Thyroid gland (tissue), 4 donors: ENCODE results near the gene SBNO1. TPM values are rescaled to one million over a fixed set of nuclear protein-coding genes. Genes with fewer than 3 reads are reported as not detected.

Source experiments
- DNase-seq, 2 donors: peaks; one replicate each; pipeline ENCODE4 v3.0.0-alpha.2; 2019
- H3K27ac ChIP-seq, 3 donors: fragments of 200-600 bp; sonication (generic); 1 replicate in 2 of 3; 2 replicates in 1 of 3; pipeline ENCODE4 v1.5.1; 2016 to 2019; ENCODE audit warnings: mild to moderate bottlenecking in 1 of 3, moderate library complexity in 1 of 3
- H3K27me3 ChIP-seq: fragments of 200-600 bp; sonication (generic); one replicate; pipeline ENCODE4 v1.5.1; 2019
- H3K36me3 ChIP-seq, 2 donors: fragments of 200-600 bp; sonication (generic); one replicate each; pipeline ENCODE4 v1.5.1; 2016 to 2019
- H3K4me1 ChIP-seq, 2 donors: fragments of 200-600 bp; sonication (generic); one replicate each; pipeline ENCODE4 v1.5.1; 2017 to 2019
- H3K4me3 ChIP-seq, 3 donors: fragments of 200-600 bp; sonication (generic); replicated peaks in 1 of 3; 1 replicate in 2 of 3; 2 replicates in 1 of 3; pipeline ENCODE4 v1.5.1; 2016; ENCODE audit warnings: mild to moderate bottlenecking in 1 of 3
- H3K9me3 ChIP-seq: fragments of 200-600 bp; sonication (generic); one replicate; pipeline ENCODE4 v1.5.1; 2017
- POLR2A ChIP-seq, 2 donors: fragments of 450-650 bp; IDR thresholded peaks; one replicate each; pipeline ENCODE4 v1.6.1; 2017; ENCODE audit warnings: antibody characterized with exemption in 2 of 2, mild to moderate bottlenecking in 2 of 2, moderate library complexity in 1 of 2
- WGBS, 2 donors: methylation state at CpG; one replicate each; pipeline ENCODE4 v1.1.5; 2017; 5-methylcytosine and 5-hydroxymethylcytosine counted together
- intact Hi-C: fragments of 100-400 bp; cut with DNase I; formaldehyde crosslinking; loops from one replicate; pipeline ENCODE4 v1.15.1; 2023
- total RNA-seq, 4 donors: library from RNA; depleted of rRNA; stranded (reverse); fragments of >200 nt; gene quantifications; one replicate each; pipeline ENCODE4 v1.2.3, GENCODE V29; 2016
- TF ChIP-seq, protein P1 (sequence below), 6 experiments: fragments of 200-600 bp in 3 of 6; fragments of 450-650 bp in 3 of 6; sonication (generic) in 3 of 6; IDR thresholded peaks; one replicate each; pipeline ENCODE4 v1.5.1; 2016 to 2019; ENCODE audit warnings: antibody characterized with exemption in 6 of 6, mild to moderate bottlenecking in 2 of 6, inconsistent platforms in 1 of 6, moderate library complexity in 1 of 6

Gene SBNO1
- total RNA-seq, 4 donors from 2014 or later = 32.4 to 50.3 (median 42.9) TPM

DNA sequence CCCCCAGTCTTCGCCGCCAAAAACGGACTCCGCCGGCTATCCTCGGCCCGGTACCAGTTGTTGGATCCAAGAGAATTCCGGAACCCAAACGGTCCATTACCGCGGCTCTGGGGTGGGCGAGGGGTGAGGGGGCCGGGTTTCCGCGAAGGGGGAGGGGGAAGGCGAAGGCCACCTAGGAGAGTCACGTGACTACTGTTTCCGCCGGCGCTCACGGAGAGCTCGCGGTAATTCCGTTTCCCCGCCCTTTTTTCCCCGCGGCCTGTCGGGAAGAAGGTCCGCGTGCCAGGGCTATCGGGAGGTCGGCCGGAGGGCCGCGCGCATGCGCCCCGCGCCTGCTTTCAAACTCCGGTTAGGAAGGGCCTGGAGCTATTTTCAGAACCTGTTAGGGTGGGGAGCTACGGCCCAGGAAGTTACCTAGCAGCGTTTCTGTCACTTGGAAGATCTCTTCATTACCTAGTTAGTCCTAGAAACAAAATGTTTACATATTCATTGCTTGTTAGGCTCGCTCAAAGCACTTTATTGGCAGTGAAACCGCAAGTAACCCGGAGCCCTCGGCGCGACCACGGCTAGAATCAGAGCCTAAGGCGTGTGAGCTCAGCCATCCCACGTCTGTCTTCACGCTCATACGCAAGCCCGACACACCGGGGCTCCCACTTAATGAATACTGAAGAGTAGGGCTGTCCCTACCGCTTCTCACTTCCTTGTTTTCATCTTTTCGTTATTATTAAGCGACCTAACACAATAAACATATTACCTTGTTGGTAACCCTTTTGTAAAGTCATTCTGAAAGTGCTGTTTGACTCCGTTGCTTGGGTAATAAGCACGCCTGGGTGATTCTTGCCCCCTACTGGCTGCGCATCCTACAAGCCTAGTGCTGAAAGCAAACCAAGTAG is 624 bp upstream of the SBNO1 start:
- DNase-seq = peak; percentile 99
- Histone ChIP-seq H3K27ac (peak overlapping the region; percentile 88 to 96 (median 91)), H3K9me3 (no peaks in the 10 kb centered on the region), H3K27me3 (no peaks in the 10 kb centered on the region), H3K4me3 (peak overlapping the region; percentile 35 to 92 (median 76)), H3K4me1 (peaks cover 15 to 20% of the 10 kb centered on the region in 2 donors), H3K36me3 (no peaks in the 10 kb centered on the region)
- intact Hi-C loops = no loop called here
- TF ChIP-seq, protein P1, sequence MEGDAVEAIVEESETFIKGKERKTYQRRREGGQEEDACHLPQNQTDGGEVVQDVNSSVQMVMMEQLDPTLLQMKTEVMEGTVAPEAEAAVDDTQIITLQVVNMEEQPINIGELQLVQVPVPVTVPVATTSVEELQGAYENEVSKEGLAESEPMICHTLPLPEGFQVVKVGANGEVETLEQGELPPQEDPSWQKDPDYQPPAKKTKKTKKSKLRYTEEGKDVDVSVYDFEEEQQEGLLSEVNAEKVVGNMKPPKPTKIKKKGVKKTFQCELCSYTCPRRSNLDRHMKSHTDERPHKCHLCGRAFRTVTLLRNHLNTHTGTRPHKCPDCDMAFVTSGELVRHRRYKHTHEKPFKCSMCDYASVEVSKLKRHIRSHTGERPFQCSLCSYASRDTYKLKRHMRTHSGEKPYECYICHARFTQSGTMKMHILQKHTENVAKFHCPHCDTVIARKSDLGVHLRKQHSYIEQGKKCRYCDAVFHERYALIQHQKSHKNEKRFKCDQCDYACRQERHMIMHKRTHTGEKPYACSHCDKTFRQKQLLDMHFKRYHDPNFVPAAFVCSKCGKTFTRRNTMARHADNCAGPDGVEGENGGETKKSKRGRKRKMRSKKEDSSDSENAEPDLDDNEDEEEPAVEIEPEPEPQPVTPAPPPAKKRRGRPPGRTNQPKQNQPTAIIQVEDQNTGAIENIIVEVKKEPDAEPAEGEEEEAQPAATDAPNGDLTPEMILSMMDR (IDR thresholded peaks at IDR 0.05) = peak; percentile 42 to 77 (median 68)
- peak in 1 of 2 donors; percentile 85 for TF ChIP-seq POLR2A (IDR thresholded peaks at IDR 0.05)
- 0 to 1% methylated on average over 19 to 21 of the region's 61 CpGs for WGBS, 2 donors

DNA sequence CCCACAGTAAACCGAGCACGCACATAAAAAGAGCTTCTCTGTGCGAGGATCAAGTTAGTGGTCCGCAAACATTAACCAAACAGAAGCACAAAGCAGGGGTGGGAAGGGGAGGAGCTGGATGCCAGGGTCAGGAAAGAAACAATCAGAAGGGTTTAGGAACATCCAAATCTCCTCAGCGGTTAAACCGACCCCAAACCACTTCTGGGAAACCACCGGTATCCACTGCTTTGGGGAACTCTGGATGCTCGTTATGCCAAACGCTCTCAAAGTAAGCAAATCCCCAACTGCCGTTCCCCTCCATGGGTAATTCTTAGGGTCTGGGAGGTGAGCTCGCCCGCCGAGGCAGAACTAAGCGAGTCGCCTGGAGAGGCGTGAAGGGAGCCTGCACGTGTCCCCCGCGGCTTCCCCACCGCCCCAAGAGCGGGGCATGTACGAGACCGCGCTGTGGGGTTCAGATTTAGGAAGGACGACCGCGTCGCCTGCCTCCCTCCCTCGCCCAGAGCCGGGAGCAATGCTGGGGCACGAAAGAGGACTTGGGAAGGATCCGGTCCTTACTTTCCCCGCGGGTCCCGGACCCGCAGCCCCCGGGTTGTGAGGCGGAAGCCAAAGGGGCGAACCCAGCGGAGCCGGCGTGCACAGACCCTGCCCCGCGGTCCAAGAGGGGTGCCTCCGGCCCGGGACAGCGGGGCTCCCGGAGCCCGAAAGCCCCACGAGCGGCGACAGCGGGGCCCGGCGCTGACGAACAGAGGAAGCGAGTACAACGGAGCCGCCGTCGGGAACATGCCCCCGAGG is 711 bp downstream of the SBNO1 start:
- WGBS, 2 donors = 0% methylated on average over 29 to 33 of the region's 62 CpGs
- H3K4me1 ChIP-seq = peaks cover 15 to 20% of the 10 kb centered on the region in 2 donors
- peak overlapping the region; percentile 62 to 91 (median 69) for H3K27ac ChIP-seq
- H3K36me3 ChIP-seq = no peaks in the 10 kb centered on the region
- H3K27me3 ChIP-seq = no peaks in the 10 kb centered on the region
- DNase-seq = peak in 1 of 2 donors; percentile 29
- H3K4me3 ChIP-seq = peak overlapping the region; percentile 92 to 95 (median 92)
- no peaks in the 10 kb centered on the region for H3K9me3 ChIP-seq
- intact Hi-C loops = no loop called here
- TF ChIP-seq, protein P1 (IDR thresholded peaks at IDR 0.05) = no peak
- no peak for TF ChIP-seq POLR2A (IDR thresholded peaks at IDR 0.05)

DNA sequence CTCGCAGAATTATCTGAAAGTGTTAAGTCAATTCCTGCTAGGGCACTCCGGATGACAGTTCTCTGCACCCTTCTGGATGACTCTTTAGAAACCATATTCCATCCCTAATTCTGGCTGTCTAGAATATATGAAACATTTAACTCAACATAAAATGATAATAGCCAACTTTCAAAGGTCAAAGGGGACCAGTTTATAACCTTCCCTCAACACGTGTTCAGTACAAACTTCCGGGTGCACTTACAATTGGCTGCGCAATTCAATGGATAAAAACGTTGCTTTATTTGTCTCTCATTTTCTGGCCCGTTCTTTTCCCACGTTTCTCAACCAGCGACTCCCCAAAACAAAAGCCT is 1.3 kb downstream of the SBNO1 start:
- H3K4me1 ChIP-seq = peaks cover 15 to 20% of the 10 kb centered on the region in 2 donors
- H3K4me3 ChIP-seq = peak overlapping the region; percentile 92 to 95 (median 92)
- H3K9me3 ChIP-seq = no peaks in the 10 kb centered on the region
- TF ChIP-seq, protein P1 (IDR thresholded peaks at IDR 0.05) = no peak
- TF ChIP-seq POLR2A (IDR thresholded peaks at IDR 0.05) = no peak
- peak overlapping the region; percentile 62 to 91 (median 69) for H3K27ac ChIP-seq
- H3K27me3 ChIP-seq = no peaks in the 10 kb centered on the region
- DNase-seq = no peak
- H3K36me3 ChIP-seq = no peaks in the 10 kb centered on the region
- intact Hi-C loops = no loop called here
- 2 to 6% methylated on average over 9 of the region's 9 CpGs for WGBS, 2 donors

DNA sequence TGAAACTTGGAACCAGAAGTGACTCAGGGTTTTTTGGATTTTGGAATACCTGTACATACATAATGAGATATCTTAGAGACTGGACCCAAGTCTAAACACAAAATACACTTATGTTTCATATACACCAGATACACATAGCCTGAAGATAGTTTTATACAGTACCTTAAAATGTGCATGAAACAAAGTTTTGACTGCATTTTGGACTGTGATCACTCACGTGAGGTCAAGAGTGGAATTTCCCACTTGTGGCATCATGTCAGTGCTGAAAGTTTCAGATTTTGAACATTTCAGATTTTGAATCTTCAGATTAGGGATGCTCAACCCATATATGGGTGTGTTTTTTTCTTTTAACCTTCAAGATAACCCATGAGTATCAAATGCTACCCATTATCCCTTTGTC is 6.6 kb downstream of the SBNO1 start:
- intact Hi-C loops = no loop called here
- WGBS, 2 donors = 54 to 67% methylated on average over 1 of the region's 1 CpG
- Histone ChIP-seq H3K36me3 (no peaks in the 10 kb centered on the region), H3K4me1 (peaks cover 9 to 12% of the 10 kb centered on the region in 2 donors), H3K27me3 (no peaks in the 10 kb centered on the region), H3K27ac (no peak overlapping the region), H3K9me3 (no peaks in the 10 kb centered on the region), H3K4me3 (no peak overlapping the region)
- TF ChIP-seq, protein P1 (IDR thresholded peaks at IDR 0.05) = no peak
- no peak for TF ChIP-seq POLR2A (IDR thresholded peaks at IDR 0.05)
- no peak for DNase-seq
